ENCODE data around the gene RXFP1.
A peak's percentile ranks its signal among the peaks of the same experiment; 100 is the strongest.

Gene RXFP1

GRCh38 chr4:158664806-158665205 is 143.1 kb downstream of the RXFP1 start:
- H3K27me3 ChIP-seq (ENCODE audit: low read depth, low read length), result no peaks in the 10 kb centered on the region
- peaks cover 33% of the 10 kb centered on the region for H3K36me3 ChIP-seq (replicated peaks; ENCODE audit: low read depth, low read length)
- H3K27ac ChIP-seq (ENCODE audit: low read length), result no peak overlapping the region
- H3K4me3 ChIP-seq (ENCODE audit: low read length), result no peak overlapping the region
- no peak for TF ChIP-seq EZH2phosphoT487 (IDR thresholded peaks at IDR 0.05; ENCODE audit: low read depth)
- TF ChIP-seq CTCF (IDR thresholded peaks at IDR 0.05; ENCODE audit: low read depth, low read length), result no peak
- H3K4me2 ChIP-seq (ENCODE audit: low read length), result no peak overlapping the region
- peaks cover 10% of the 10 kb centered on the region; the same call in 1 of the 2 replicates for H3K4me1 ChIP-seq (ENCODE audit: low read length)
- peaks cover 33% of the 10 kb centered on the region for H3K79me2 ChIP-seq (ENCODE audit: low read length)
- H2AFZ ChIP-seq (ENCODE audit: low read depth, low read length), result no peak overlapping the region
- H3K9me3 ChIP-seq (ENCODE audit: insufficient read depth, low read length), result no peaks in the 10 kb centered on the region
- H3K9ac ChIP-seq (ENCODE audit: low read length), result no peak overlapping the region
- peaks cover 17% of the 10 kb centered on the region for H4K20me1 ChIP-seq (ENCODE audit: insufficient read depth, low read length)

GRCh38 chr4:158666892-158667291 is 145.2 kb downstream of the RXFP1 start:
- H3K27me3 ChIP-seq (ENCODE audit: low read depth, low read length), result no peaks in the 10 kb centered on the region
- H3K36me3 ChIP-seq (replicated peaks; ENCODE audit: low read depth, low read length), result peaks cover 33% of the 10 kb centered on the region
- H3K4me1 ChIP-seq (ENCODE audit: low read length), result peaks cover 16% of the 10 kb centered on the region
- H3K4me3 ChIP-seq (ENCODE audit: low read length), result no peak overlapping the region
- peaks cover 27% of the 10 kb centered on the region for H4K20me1 ChIP-seq (ENCODE audit: insufficient read depth, low read length)
- H3K79me2 ChIP-seq (ENCODE audit: low read length), result peaks cover 51% of the 10 kb centered on the region
- no peak overlapping the region for H2AFZ ChIP-seq (ENCODE audit: low read depth, low read length)
- H3K9ac ChIP-seq (ENCODE audit: low read length), result no peak overlapping the region
- no peak overlapping the region for H3K27ac ChIP-seq (ENCODE audit: low read length)
- H3K4me2 ChIP-seq (ENCODE audit: low read length), result no peak overlapping the region
- TF ChIP-seq EZH2phosphoT487 (IDR thresholded peaks at IDR 0.05; ENCODE audit: low read depth) (no peak), CTCF (IDR thresholded peaks at IDR 0.05; ENCODE audit: low read depth, low read length) (no peak)
- no peaks in the 10 kb centered on the region for H3K9me3 ChIP-seq (ENCODE audit: insufficient read depth, low read length)

GRCh38 chr4:158667651-158668198 is 146.0 kb downstream of the RXFP1 start:
- Histone ChIP-seq H3K4me3 (ENCODE audit: low read length) (no peak overlapping the region), H3K36me3 (replicated peaks; ENCODE audit: low read depth, low read length) (peaks cover 33% of the 10 kb centered on the region), H3K4me1 (ENCODE audit: low read length) (peaks cover 16% of the 10 kb centered on the region), H3K9me3 (ENCODE audit: insufficient read depth, low read length) (no peaks in the 10 kb centered on the region), H4K20me1 (ENCODE audit: insufficient read depth, low read length) (peaks cover 27% of the 10 kb centered on the region), H3K4me2 (ENCODE audit: low read length) (no peak overlapping the region), H3K27ac (ENCODE audit: low read length) (no peak overlapping the region), H3K27me3 (ENCODE audit: low read depth, low read length) (no peaks in the 10 kb centered on the region), H3K79me2 (ENCODE audit: low read length) (peaks cover 55% of the 10 kb centered on the region), H2AFZ (ENCODE audit: low read depth, low read length) (no peak overlapping the region), H3K9ac (ENCODE audit: low read length) (no peak overlapping the region)
- TF ChIP-seq EZH2phosphoT487 (IDR thresholded peaks at IDR 0.05; ENCODE audit: low read depth) (no peak), CTCF (IDR thresholded peaks at IDR 0.05; ENCODE audit: low read depth, low read length) (peak; percentile 45)

- Histone ChIP-seq H4K20me1 (ENCODE audit: insufficient read depth, low read length) (peaks cover 27% of the 10 kb centered on the region), H3K4me2 (ENCODE audit: low read length) (no peak overlapping the region), H3K4me3 (ENCODE audit: low read length) (no peak overlapping the region)
Observed at GRCh38 chr4:158669310-158669709, 147.6 kb downstream of the RXFP1 start.

More at GRCh38 chr4:158669310-158669709, 147.6 kb downstream of the RXFP1 start:
- Histone ChIP-seq H3K9me3 (ENCODE audit: insufficient read depth, low read length) (no peaks in the 10 kb centered on the region), H3K36me3 (replicated peaks; ENCODE audit: low read depth, low read length) (peaks cover 33% of the 10 kb centered on the region), H2AFZ (ENCODE audit: low read depth, low read length) (no peak overlapping the region), H3K27me3 (ENCODE audit: low read depth, low read length) (no peaks in the 10 kb centered on the region), H3K4me1 (ENCODE audit: low read length) (peaks cover 21% of the 10 kb centered on the region), H3K9ac (ENCODE audit: low read length) (no peak overlapping the region), H3K79me2 (ENCODE audit: low read length) (peaks cover 63% of the 10 kb centered on the region), H3K27ac (ENCODE audit: low read length) (no peak overlapping the region)
- TF ChIP-seq EZH2phosphoT487 (IDR thresholded peaks at IDR 0.05; ENCODE audit: low read depth) (no peak), CTCF (IDR thresholded peaks at IDR 0.05; ENCODE audit: low read depth, low read length) (no peak)
